Measurements from ENCODE around the gene SLC30A2. TPM values are rescaled to one million over a fixed set of nuclear protein-coding genes. Genes with fewer than 3 reads are reported as not detected.
A peak's percentile ranks its signal among the peaks of the same experiment; 100 is the strongest.

The SLC30A2 gene
- polyA plus RNA-seq, 3 donors = not detected

DNA sequence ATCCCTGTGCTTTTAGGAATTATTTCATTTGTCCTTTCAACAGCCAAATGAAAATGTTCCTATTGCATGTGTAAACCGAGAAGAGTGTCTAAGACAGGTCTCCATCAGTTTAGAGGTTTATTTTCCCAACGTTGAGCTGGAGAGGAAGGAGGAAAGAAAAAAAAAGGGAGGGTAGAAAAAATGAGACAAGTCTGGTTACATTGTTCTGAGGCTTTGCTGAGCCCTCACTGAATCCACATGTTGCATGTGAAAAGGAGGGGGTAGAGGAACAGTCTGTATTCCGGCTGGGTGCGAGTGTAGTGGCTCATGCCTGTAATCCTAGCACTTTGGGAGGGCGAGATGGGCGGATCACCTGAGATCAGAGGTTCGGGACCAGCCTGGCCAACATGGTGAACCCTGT lies 46.5 kb upstream of the SLC30A2 start:
- Histone ChIP-seq H3K9ac (ENCODE audit: insufficient read depth, low read length, poor library complexity, severe bottlenecking) (no peak overlapping the region), H3K36me3 (replicated peaks in 1 of 2; ENCODE audit: control insufficient read depth in 1 of 2, insufficient read depth in 2 of 2, low read length in 2 of 2) (no peaks in the 10 kb centered on the region), H3K4me1 (ENCODE audit: control insufficient read depth in 1 of 2, insufficient read depth in 2 of 2, low read length in 2 of 2) (no peaks in the 10 kb centered on the region), H3K79me2 (ENCODE audit: insufficient read depth, low read length) (no peaks in the 10 kb centered on the region), H3K9me3 (replicated peaks in 1 of 2; ENCODE audit: control insufficient read depth in 1 of 2, insufficient read depth in 1 of 2, low read length in 2 of 2) (no peaks in the 10 kb centered on the region), H3K27me3 (ENCODE audit: control insufficient read depth in 2 of 2, insufficient read depth in 2 of 2, low read length in 2 of 2) (peaks cover 0 to 21% of the 10 kb centered on the region in 2 donors), H3K4me3 (replicated peaks in 1 of 3; ENCODE audit: low read depth in 2 of 3, low read length in 3 of 3) (no peak overlapping the region), H4K20me1 (ENCODE audit: insufficient read depth, low read length) (no peaks in the 10 kb centered on the region), H2AFZ (ENCODE audit: insufficient read depth, low read depth, low read length, poor library complexity, severe bottlenecking) (no peak overlapping the region), H3K4me2 (replicated peaks; ENCODE audit: extremely low read depth, low read length, poor library complexity, severe bottlenecking) (no peak overlapping the region), H3K27ac (ENCODE audit: low read depth in 1 of 2, low read length in 2 of 2) (no peak overlapping the region)
- Mint-ChIP-seq H3K4me3 (peak overlapping the region in 1 of 2 donors; percentile 17), H3K36me3 (no peaks in the 10 kb centered on the region), H3K9me3 (peaks cover 0 to 4% (median 0%) of the 10 kb centered on the region in 7 donors), H3K27ac (peak overlapping the region in 1 of 7 donors; percentile 42), H3K4me1 (no peaks in the 10 kb centered on the region), H3K27me3 (ENCODE audit: low read depth in 3 of 3) (peaks cover 24 to 40% (median 30%) of the 10 kb centered on the region in 3 donors)
- no peak for TF ChIP-seq CTCF (IDR thresholded peaks at IDR 0.05)
- DNase-seq = no peak
- intact Hi-C loops (cut with micrococcal nuclease) = no loop called here
- 84% methylated on average over 6 of the region's 7 CpGs for WGBS (ENCODE audit: insufficient coverage)

GRCh38 chr1:26090893-26091292 lies 45.0 kb upstream of the SLC30A2 start:
- Histone ChIP-seq H3K36me3 (replicated peaks in 1 of 2; ENCODE audit: control insufficient read depth in 1 of 2, insufficient read depth in 2 of 2, low read length in 2 of 2) (no peaks in the 10 kb centered on the region), H3K27me3 (ENCODE audit: control insufficient read depth in 2 of 2, insufficient read depth in 2 of 2, low read length in 2 of 2) (peaks cover 0 to 21% of the 10 kb centered on the region in 2 donors), H3K9ac (ENCODE audit: insufficient read depth, low read length, poor library complexity, severe bottlenecking) (no peak overlapping the region), H2AFZ (ENCODE audit: insufficient read depth, low read depth, low read length, poor library complexity, severe bottlenecking) (no peak overlapping the region), H3K4me2 (replicated peaks; ENCODE audit: extremely low read depth, low read length, poor library complexity, severe bottlenecking) (no peak overlapping the region), H3K9me3 (replicated peaks in 1 of 2; ENCODE audit: control insufficient read depth in 1 of 2, insufficient read depth in 1 of 2, low read length in 2 of 2) (no peaks in the 10 kb centered on the region), H3K79me2 (ENCODE audit: insufficient read depth, low read length) (no peaks in the 10 kb centered on the region), H4K20me1 (ENCODE audit: insufficient read depth, low read length) (no peaks in the 10 kb centered on the region), H3K27ac (ENCODE audit: low read depth in 1 of 2, low read length in 2 of 2) (no peak overlapping the region), H3K4me1 (ENCODE audit: control insufficient read depth in 1 of 2, insufficient read depth in 2 of 2, low read length in 2 of 2) (no peaks in the 10 kb centered on the region), H3K4me3 (replicated peaks in 1 of 3; ENCODE audit: low read depth in 2 of 3, low read length in 3 of 3) (no peak overlapping the region)
- Mint-ChIP-seq H3K36me3 (no peaks in the 10 kb centered on the region), H3K9me3 (peaks cover 0 to 3% (median 0%) of the 10 kb centered on the region in 7 donors), H3K4me3 (no peak overlapping the region), H3K4me1 (no peaks in the 10 kb centered on the region), H3K27me3 (ENCODE audit: low read depth in 3 of 3) (peaks cover 24 to 41% (median 28%) of the 10 kb centered on the region in 3 donors), H3K27ac (no peak overlapping the region)
- no CpG with 5 or more reads among the region's 3 CpGs for WGBS (ENCODE audit: insufficient coverage)
- intact Hi-C loops (cut with micrococcal nuclease) = no loop called here
- TF ChIP-seq CTCF (IDR thresholded peaks at IDR 0.05) = no peak
- DNase-seq = no peak

Measured in CD14-positive monocyte (primary cell).